Trophoblast cell (in vitro differentiated cells and primary cell): Measurements from ENCODE around the gene STARD10.
A peak's percentile ranks its signal among the peaks of the same experiment; 100 is the strongest.

Experiments
- DNase-seq, 2 donors: peaks; one replicate each; pipeline ENCODE4 v3.0.0-alpha.2; 2016
- H2AFZ ChIP-seq: 2 replicates; pipeline ENCODE4 v1.6.1; 2013; ENCODE audit warnings: low read length, moderate library complexity, mild to moderate bottlenecking; ENCODE audit not compliant: insufficient read depth, poor library complexity
- H2AK5ac ChIP-seq: 2 replicates; pipeline ENCODE4 v1.6.1; 2013; ENCODE audit warnings: mild to moderate bottlenecking, low read length
- H2BK120ac ChIP-seq: 2 replicates; pipeline ENCODE4 v1.6.1; 2013; ENCODE audit warnings: low read length, mild to moderate bottlenecking, moderate library complexity; ENCODE audit not compliant: insufficient read depth, poor library complexity
- H2BK12ac ChIP-seq: 2 replicates; pipeline ENCODE4 v1.6.1; 2013; ENCODE audit warnings: mild to moderate bottlenecking, low read length, moderate library complexity
- H2BK5ac ChIP-seq: 2 replicates; pipeline ENCODE4 v1.6.1; 2013; ENCODE audit warnings: low read length, low read depth, moderate library complexity, mild to moderate bottlenecking; ENCODE audit not compliant: poor library complexity
- H3K14ac ChIP-seq: 2 replicates; pipeline ENCODE4 v1.6.1; 2013; ENCODE audit warnings: mild to moderate bottlenecking, low read length
- H3K18ac ChIP-seq: 2 replicates; pipeline ENCODE4 v1.6.1; 2013; ENCODE audit warnings: mild to moderate bottlenecking, low read length
- H3K23ac ChIP-seq: 2 replicates; pipeline ENCODE4 v1.6.1; 2013; ENCODE audit warnings: low read length
- H3K27ac ChIP-seq: 2 replicates; pipeline ENCODE4 v1.5.1; 2013; ENCODE audit warnings: low read depth, mild to moderate bottlenecking, inconsistent platforms, low read length, moderate library complexity
- H3K27me3 ChIP-seq: 2 replicates; pipeline ENCODE4 v1.6.1; 2013; ENCODE audit warnings: inconsistent platforms, mild to moderate bottlenecking, low read length, moderate library complexity; ENCODE audit not compliant: insufficient read depth
- H3K36me3 ChIP-seq, 2 experiments: 1 replicate in 1 of 2; 2 replicates in 1 of 2; pipeline ENCODE4 v1.6.1; 2013; ENCODE audit warnings: low read length in 2 of 2, mild to moderate bottlenecking in 2 of 2, moderate library complexity in 1 of 2; ENCODE audit not compliant: insufficient read depth in 2 of 2, control insufficient read depth in 1 of 2
- H3K4ac ChIP-seq: 2 replicates; pipeline ENCODE4 v1.6.1; 2013; ENCODE audit warnings: low read depth, mild to moderate bottlenecking, low read length, moderate library complexity
- H3K4me1 ChIP-seq, 2 experiments: 1 replicate in 1 of 2; 2 replicates in 1 of 2; pipeline ENCODE4 v1.6.1; 2013; ENCODE audit warnings: low read length in 2 of 2, mild to moderate bottlenecking in 2 of 2, moderate library complexity in 1 of 2; ENCODE audit not compliant: insufficient read depth in 2 of 2, control insufficient read depth in 1 of 2
- H3K4me2 ChIP-seq: 2 replicates; pipeline ENCODE4 v1.6.1; 2013; ENCODE audit warnings: inconsistent platforms, mild to moderate bottlenecking, low read length, moderate library complexity
- H3K4me3 ChIP-seq: 2 replicates; pipeline ENCODE4 v1.5.1; 2013; ENCODE audit warnings: mild to moderate bottlenecking, low read depth, low read length, inconsistent platforms
- H3K79me1 ChIP-seq: one replicate; pipeline ENCODE4 v1.6.1; 2013; ENCODE audit warnings: low read length
- H3K79me2 ChIP-seq: 2 replicates; pipeline ENCODE4 v1.6.1; 2013; ENCODE audit warnings: low read length, mild to moderate bottlenecking; ENCODE audit not compliant: control insufficient read depth, insufficient read depth, poor library complexity
- H3K9ac ChIP-seq: 2 replicates; pipeline ENCODE4 v1.6.1; 2013; ENCODE audit warnings: mild to moderate bottlenecking, low read length
- H3K9me3 ChIP-seq: 2 replicates; pipeline ENCODE4 v1.6.1; 2013; ENCODE audit warnings: low read depth, mild to moderate bottlenecking, control low read depth, inconsistent platforms, low read length; ENCODE audit not compliant: insufficient read depth
- H4K12ac ChIP-seq: 2 replicates; pipeline ENCODE4 v1.6.1; 2013; ENCODE audit warnings: low read depth, mild to moderate bottlenecking, low read length, moderate library complexity
- H4K8ac ChIP-seq: 2 replicates; pipeline ENCODE4 v1.6.1; 2013; ENCODE audit warnings: low read depth, mild to moderate bottlenecking, low read length, moderate library complexity
- H4K91ac ChIP-seq: one replicate; pipeline ENCODE4 v1.6.1; 2013; ENCODE audit warnings: low read depth, mild to moderate bottlenecking, low read length, moderate library complexity
- WGBS: extraction: QIAGEN DNeasy Blood & Tissue Kit; methylation state at CpG from one replicate; pipeline ENCODE4 v1.1.7; 2013; ENCODE audit warnings: missing lambda C conversion rate; ENCODE audit not compliant: insufficient read length, insufficient coverage; ENCODE audit errors: extremely low coverage; 5-methylcytosine and 5-hydroxymethylcytosine counted together

STARD10 gene

DNA sequence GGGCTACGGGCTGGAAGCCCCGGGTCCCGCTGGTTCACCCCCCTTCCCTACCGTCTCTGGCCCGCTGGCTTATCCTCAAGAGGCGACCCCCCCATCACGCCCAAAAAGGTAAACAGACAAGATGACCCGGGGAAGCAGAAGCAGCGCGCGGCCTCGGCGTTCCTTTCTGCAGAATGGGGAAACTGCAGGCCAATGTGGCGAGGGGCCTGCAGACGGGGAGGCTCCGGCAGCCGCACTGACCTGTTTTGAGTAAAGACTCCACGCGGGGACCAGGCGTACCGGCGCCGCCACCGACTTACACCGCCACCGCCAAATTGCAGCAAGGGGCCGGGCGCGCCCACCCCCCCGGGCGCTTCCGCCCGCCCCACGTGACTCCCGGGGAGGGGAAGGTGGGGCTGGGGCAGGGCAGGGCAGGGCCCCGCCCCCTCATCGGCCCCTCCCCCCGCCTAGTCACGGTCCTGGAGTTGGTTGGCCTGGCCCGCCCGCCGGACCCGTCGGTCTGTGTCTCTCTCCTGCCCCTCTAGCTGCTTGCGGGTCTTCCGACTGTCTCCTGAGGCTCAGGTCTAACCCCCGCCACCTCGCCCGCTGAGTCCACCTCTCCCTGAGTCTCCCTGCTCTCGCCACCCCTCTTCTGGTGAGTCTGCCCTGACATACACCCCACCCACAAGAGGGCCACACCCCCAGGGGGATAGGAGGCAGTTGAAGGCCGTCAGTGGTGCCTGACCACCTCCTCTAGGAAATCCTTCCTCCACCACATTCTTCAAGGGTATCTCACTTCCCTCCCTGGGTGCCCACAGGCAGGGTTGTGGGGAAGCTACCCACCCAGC lies 41.5 kb downstream of the STARD10 start, which contains the start of gene ARAP1:
TSS of gene ARAP1 (minus strand) at position 321 of the 827 bp plus-strand sequence. CDS start 25,280 bp downstream, outside the sequence.
- Histone ChIP-seq H2BK5ac (peak within 1 kb of the TSS; percentile 54), H3K79me1 (peaks cover 9% of the 10 kb centered on the region), H3K36me3 (peaks cover 20 to 23% of the 10 kb centered on the region in 2 experiments), H2BK120ac (peak within 1 kb of the TSS; percentile 78), H3K23ac (no peak within 1 kb of the TSS), H3K79me2 (peaks cover 3% of the 10 kb centered on the region), H4K8ac (peak within 1 kb of the TSS; percentile 72), H3K14ac (peak within 1 kb of the TSS; percentile 84), H3K27me3 (no peaks in the 10 kb centered on the region), H3K4me2 (peak within 1 kb of the TSS; percentile 76), H2AK5ac (peak within 1 kb of the TSS; percentile 70), H3K4ac (peak within 1 kb of the TSS; percentile 75), H3K4me3 (peak within 1 kb of the TSS; percentile 64), H4K12ac (peak within 1 kb of the TSS; percentile 45), H3K4me1 (peaks cover 16 to 18% of the 10 kb centered on the region in 2 experiments), H2AFZ (peak within 1 kb of the TSS; percentile 60), H2BK12ac (peak within 1 kb of the TSS; percentile 25), H3K9me3 (peaks cover 4% of the 10 kb centered on the region), H3K27ac (peak within 1 kb of the TSS; percentile 28), H3K9ac (no peak within 1 kb of the TSS), H4K91ac (peak within 1 kb of the TSS; percentile 93), H3K18ac (peak within 1 kb of the TSS; percentile 95)
- peak; percentile 67 to 75 for DNase-seq
- no CpG with 5 or more reads among the region's 51 CpGs for WGBS

GRCh38 chr11:72751116-72752087 lies 42.4 kb downstream of the STARD10 start:
- Histone ChIP-seq H3K9ac (no peak overlapping the region), H3K4me1 (peaks cover 16 to 18% of the 10 kb centered on the region in 2 experiments), H3K4me3 (peak overlapping the region; percentile 64), H3K27ac (no peak overlapping the region), H2BK12ac (no peak overlapping the region), H3K14ac (peak overlapping the region; percentile 84), H3K36me3 (peaks cover 16 to 17% of the 10 kb centered on the region in 2 experiments), H3K23ac (no peak overlapping the region), H3K9me3 (peaks cover 4% of the 10 kb centered on the region), H3K27me3 (no peaks in the 10 kb centered on the region), H4K12ac (peak overlapping the region; percentile 45), H2BK5ac (no peak overlapping the region), H3K79me1 (peaks cover 9% of the 10 kb centered on the region), H3K79me2 (peaks cover 3% of the 10 kb centered on the region), H2BK120ac (peak overlapping the region; percentile 78), H4K91ac (peak overlapping the region; percentile 93), H3K4ac (peak overlapping the region; percentile 75), H2AK5ac (peak overlapping the region; percentile 70), H3K18ac (peak overlapping the region; percentile 95), H4K8ac (peak overlapping the region; percentile 72), H2AFZ (peak overlapping the region; percentile 60), H3K4me2 (peak overlapping the region; percentile 76)
- no peak for DNase-seq
- no CpG with 5 or more reads among the region's 19 CpGs for WGBS

- Histone ChIP-seq H3K9me3 (peaks cover 4% of the 10 kb centered on the region), H2AFZ (no peak overlapping the region), H4K12ac (no peak overlapping the region), H2BK12ac (no peak overlapping the region), H3K36me3 (peaks cover 9 to 11% of the 10 kb centered on the region in 2 experiments), H4K8ac (no peak overlapping the region), H3K79me2 (peaks cover 3% of the 10 kb centered on the region), H3K4me3 (no peak overlapping the region), H3K14ac (no peak overlapping the region), H3K27me3 (no peaks in the 10 kb centered on the region), H3K4ac (no peak overlapping the region), H3K9ac (no peak overlapping the region), H2AK5ac (no peak overlapping the region), H3K4me1 (peaks cover 16 to 18% of the 10 kb centered on the region in 2 experiments), H2BK120ac (no peak overlapping the region), H3K23ac (no peak overlapping the region), H3K4me2 (no peak overlapping the region), H2BK5ac (no peak overlapping the region), H3K79me1 (peaks cover 9% of the 10 kb centered on the region), H4K91ac (no peak overlapping the region), H3K18ac (no peak overlapping the region), H3K27ac (no peak overlapping the region)
- DNase-seq: no peak
- WGBS: no CpG with 5 or more reads among the region's 2 CpGs
Measured at GRCh38 chr11:72750556-72751115, 43.2 kb downstream of the STARD10 start.

- Histone ChIP-seq H3K79me1 (peaks cover 9% of the 10 kb centered on the region), H2AFZ (no peak overlapping the region), H3K4ac (no peak overlapping the region), H3K4me1 (peaks cover 16 to 18% of the 10 kb centered on the region in 2 experiments), H4K12ac (no peak overlapping the region), H3K36me3 (peaks cover 8 to 11% of the 10 kb centered on the region in 2 experiments), H2BK120ac (no peak overlapping the region), H3K23ac (no peak overlapping the region), H2AK5ac (no peak overlapping the region), H3K14ac (no peak overlapping the region), H2BK5ac (no peak overlapping the region), H4K8ac (no peak overlapping the region), H3K4me3 (no peak overlapping the region), H3K4me2 (no peak overlapping the region), H2BK12ac (no peak overlapping the region), H3K27ac (no peak overlapping the region), H3K27me3 (no peaks in the 10 kb centered on the region), H3K79me2 (peaks cover 3% of the 10 kb centered on the region), H4K91ac (no peak overlapping the region), H3K18ac (no peak overlapping the region), H3K9ac (no peak overlapping the region), H3K9me3 (peaks cover 4% of the 10 kb centered on the region)
- no peak for DNase-seq
- no CpG with 5 or more reads among the region's 9 CpGs for WGBS
Measured at GRCh38 chr11:72750086-72750485, 43.8 kb downstream of the STARD10 start.
